GM13976 (cell line): Measurements from ENCODE around the gene APBB1.

Source experiments
- DNase-seq: peaks from one replicate; pipeline ENCODE4 v3.0.0; 2012; ENCODE audit warnings: low spot score
- CTCF ChIP-seq: IDR thresholded peaks from 2 replicates; pipeline ENCODE4 v1.5.1; 2012; ENCODE audit warnings: borderline replicate concordance, mild to moderate bottlenecking; ENCODE audit not compliant: insufficient read depth; ENCODE audit errors: extremely low read depth, missing control alignments, control extremely low read depth
- in situ Hi-C: fragments of 300-500 bp; cut with MboI; formaldehyde crosslinking; loops from one replicate; pipeline ENCODE4 v1.12.0; 2022; ENCODE audit warnings: low sequenced_read_pairs, mixed read lengths, inconsistent platforms; ENCODE audit not compliant: unreplicated experiment

The APBB1 gene

DNA sequence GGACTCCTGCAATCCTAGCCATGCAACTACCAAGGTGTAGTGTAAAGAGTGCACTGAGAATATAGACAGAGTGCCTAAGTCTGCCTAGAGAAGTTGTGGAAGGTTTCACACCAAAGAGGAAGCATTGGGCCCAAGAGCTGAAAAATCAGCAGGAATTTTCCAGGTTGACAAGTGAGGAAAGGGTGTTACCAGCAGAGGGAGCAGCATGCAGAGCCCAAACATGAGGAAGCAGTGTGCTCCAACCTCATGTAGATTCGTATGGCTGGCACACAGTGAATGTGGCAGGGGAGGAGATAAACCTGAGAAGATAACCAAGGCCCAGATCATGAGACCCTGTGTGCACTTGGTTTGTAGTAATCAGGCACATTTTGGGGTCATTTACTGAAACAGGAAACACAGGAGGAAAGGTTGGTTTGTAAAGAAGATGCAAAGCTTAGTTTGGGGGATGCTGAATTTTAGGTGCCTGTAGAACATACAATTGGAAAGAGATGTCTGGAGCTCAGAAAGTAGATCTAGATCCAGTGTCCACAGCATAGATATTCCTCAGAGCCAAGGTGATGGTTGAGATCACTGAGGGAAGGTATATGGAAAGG is 20.2 kb upstream of the APBB1 start:
- peak; percentile 37 for TF ChIP-seq CTCF
- no peak for DNase-seq
- in situ Hi-C loops = no loop called here

DNA sequence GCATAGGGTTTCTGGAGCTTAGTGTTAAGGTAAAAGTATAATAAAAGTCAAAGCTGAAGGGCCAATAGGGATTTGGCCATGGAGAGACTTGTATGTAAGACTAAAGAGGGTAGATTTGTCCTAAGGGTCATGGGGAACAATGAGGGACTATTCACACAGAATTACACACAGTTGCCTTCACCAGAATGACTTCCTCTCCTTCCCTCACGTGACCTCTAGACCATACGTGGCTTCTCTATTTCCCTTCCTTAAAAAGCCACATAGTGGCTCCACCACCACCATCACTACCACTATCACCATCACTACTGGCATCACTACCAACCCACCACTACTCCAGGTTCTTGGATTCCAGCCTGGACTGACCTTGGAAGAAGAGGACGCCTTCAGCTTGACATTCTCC is 19.1 kb upstream of the APBB1 start:
- TF ChIP-seq CTCF = no peak
- in situ Hi-C loops = no loop called here
- no peak for DNase-seq

GRCh38 chr11:6437423-6437822 is 18.5 kb upstream of the APBB1 start:
- in situ Hi-C loops = no loop called here
- no peak for TF ChIP-seq CTCF
- no peak for DNase-seq

DNA sequence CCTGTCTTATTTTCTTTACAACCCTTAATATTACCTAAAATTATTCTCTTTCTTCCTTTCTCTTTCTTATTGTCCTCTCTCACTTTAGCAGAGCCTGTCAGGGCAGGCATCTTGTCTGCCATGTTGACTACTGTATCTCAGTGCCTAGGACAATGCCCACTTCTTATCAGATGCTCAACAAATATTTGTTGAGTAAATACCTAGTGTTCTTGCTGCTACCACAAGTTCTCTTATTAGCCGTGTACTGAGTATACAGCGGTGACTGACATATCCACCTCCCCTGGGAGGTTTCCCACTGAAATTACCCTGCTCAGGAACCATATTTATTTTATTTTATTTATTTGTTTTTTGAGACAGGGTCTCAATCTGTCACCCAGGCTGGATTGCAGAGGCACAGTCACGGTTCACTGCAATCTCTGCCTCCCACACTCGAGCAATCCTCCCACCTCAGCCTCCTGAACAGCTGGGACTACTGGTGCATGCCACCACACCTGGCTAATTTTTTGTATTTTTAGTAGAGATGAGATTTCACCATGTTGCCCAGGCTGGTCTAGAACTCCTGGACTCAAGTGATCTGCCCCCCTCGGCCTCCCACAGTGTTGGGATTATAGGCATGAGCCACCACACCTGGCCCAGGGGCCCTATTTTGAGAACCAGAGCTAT is 15.2 kb upstream of the APBB1 start:
- in situ Hi-C loops = no loop called here
- DNase-seq = no peak
- no peak for TF ChIP-seq CTCF

DNA sequence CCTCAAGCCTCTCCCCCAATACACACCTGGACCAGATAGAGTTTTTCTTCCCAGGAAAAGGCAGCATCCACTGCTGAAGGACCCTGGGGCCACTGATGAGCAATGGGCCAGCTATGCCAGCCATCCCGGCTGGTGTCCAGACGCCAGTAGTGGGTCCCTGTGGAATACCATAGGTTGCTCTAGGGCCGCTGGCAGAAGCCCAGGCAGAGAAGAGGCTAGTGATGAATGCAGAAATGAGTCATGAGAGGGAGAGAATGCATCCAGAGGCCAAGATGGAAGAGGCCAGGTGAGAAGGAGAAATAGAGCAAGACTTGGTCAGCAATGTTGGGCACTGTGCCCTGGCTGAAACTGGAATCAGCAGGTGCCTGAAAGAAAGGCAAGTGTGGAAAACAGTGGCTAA is 13.0 kb upstream of the APBB1 start:
- DNase-seq = no peak
- TF ChIP-seq CTCF = no peak
- in situ Hi-C loops = no loop called here

- in situ Hi-C loops = no loop called here
- DNase-seq = no peak
- no peak for TF ChIP-seq CTCF
These were observed 8.6 kb upstream of the APBB1 start for GRCh38 chr11:6427516-6427915.
